NCI-H2081 treated with DMSO at 0.1 percent for 48 hours (cell line): ENCODE measurements around the gene NCKAP5.

Experiments
- DNase-seq: peaks from one replicate; lab custom pipeline; 2025; lab: John Stamatoyannopoulos, UW

The NCKAP5 gene

GRCh38 chr2:133333181-133333580, 235.1 kb downstream of the NCKAP5 start:
- no peak for DNase-seq

GRCh38 chr2:133331436-133331835, 236.8 kb downstream of the NCKAP5 start:
- DNase-seq = no peak

- DNase-seq = no peak
These were observed 241.4 kb downstream of the NCKAP5 start for GRCh38 chr2:133326652-133327397.

- no peak for DNase-seq
These were observed 244.1 kb downstream of the NCKAP5 start for GRCh38 chr2:133324150-133324561.

- no peak for DNase-seq
These were observed 245.4 kb downstream of the NCKAP5 start for GRCh38 chr2:133322909-133323308.

GRCh38 chr2:133317178-133317577, 251.1 kb downstream of the NCKAP5 start:
- DNase-seq = no peak

GRCh38 chr2:133316557-133316956, 251.7 kb downstream of the NCKAP5 start:
- DNase-seq = no peak

- DNase-seq = no peak
These were observed 253.0 kb downstream of the NCKAP5 start for GRCh38 chr2:133315280-133315679.

GRCh38 chr2:133314795-133315194, 253.5 kb downstream of the NCKAP5 start:
- no peak for DNase-seq

GRCh38 chr2:133312038-133312729, 256.1 kb downstream of the NCKAP5 start:
- DNase-seq = no peak

GRCh38 chr2:133306236-133306635, 262.0 kb downstream of the NCKAP5 start:
- no peak for DNase-seq

- DNase-seq = no peak
These were observed 263.9 kb downstream of the NCKAP5 start for GRCh38 chr2:133304344-133304743.

- DNase-seq = no peak
These were observed 265.1 kb downstream of the NCKAP5 start for GRCh38 chr2:133303150-133303549.

- no peak for DNase-seq
These were observed 271.9 kb downstream of the NCKAP5 start for GRCh38 chr2:133296401-133296800.

GRCh38 chr2:133293544-133294353, 274.5 kb downstream of the NCKAP5 start:
- no peak for DNase-seq

GRCh38 chr2:133292259-133292658, 276.0 kb downstream of the NCKAP5 start:
- no peak for DNase-seq

- DNase-seq = no peak
These were observed 280.6 kb downstream of the NCKAP5 start for GRCh38 chr2:133287709-133288108.

GRCh38 chr2:133286326-133286922, 281.8 kb downstream of the NCKAP5 start:
- DNase-seq = no peak

GRCh38 chr2:133273031-133273430, 295.2 kb downstream of the NCKAP5 start:
- DNase-seq = no peak

GRCh38 chr2:133271105-133271504, 297.2 kb downstream of the NCKAP5 start:
- DNase-seq = no peak

- DNase-seq = no peak
These were observed 297.7 kb downstream of the NCKAP5 start for GRCh38 chr2:133270550-133270949.

GRCh38 chr2:133266926-133267590, 301.2 kb downstream of the NCKAP5 start:
- no peak for DNase-seq
